ENCODE results near the gene CAMSAP1. TPM values are rescaled to one million over a fixed set of nuclear protein-coding genes. Genes with fewer than 3 reads are reported as not detected.
A peak's percentile ranks its signal among the peaks of the same experiment; 100 is the strongest.

The CAMSAP1 gene
- total and polyA plus RNA-seq, 10 donors = 2.4 to 34.3 (median 19.8) TPM

DNA sequence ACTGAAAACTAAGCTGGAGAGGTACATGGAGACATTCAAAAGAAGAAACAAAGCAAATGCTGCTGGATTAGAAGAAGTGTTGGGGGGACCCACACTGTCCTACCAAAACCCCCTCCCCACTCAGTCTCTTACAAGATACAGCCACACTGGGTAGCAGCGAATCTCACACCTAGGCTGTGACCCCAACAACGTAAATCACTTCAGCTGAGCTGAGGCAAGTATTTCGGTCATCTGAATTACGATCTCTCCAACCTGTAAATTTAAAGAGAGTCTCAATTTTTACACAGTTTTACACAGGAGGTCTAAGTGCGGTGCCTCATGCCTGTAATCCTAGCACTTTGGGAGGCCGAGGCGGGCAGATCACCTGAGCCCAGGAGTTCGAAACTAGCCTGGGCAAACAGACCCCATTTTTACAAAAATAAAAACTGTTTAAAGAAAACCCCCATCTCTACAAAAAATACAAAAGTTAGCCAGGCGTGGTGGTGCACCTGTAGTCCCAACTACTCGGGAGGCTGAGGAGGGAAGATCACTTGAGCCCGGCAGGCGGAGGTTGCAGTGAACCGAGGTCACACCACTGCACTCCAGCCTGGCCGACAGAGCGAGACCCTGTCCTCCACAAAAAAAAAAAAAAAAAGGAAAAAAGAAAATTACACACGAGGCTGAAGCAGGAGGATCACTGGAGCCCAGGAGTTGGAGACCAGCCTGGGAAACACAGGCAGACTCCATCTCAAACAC, 3.4 kb downstream of the CAMSAP1 start:
- Histone ChIP-seq H3K9me3 (no peaks in the 10 kb centered on the region), H3K4me1 (peaks cover 21 to 73% (median 49%) of the 10 kb centered on the region in 6 donors), H3K36me3 (no peaks in the 10 kb centered on the region), H3K4me3 (no peak overlapping the region), H3K27me3 (replicated peaks in 1 of 7) (no peaks in the 10 kb centered on the region), H3K27ac (peak overlapping the region in 3 of 8 donors; percentile 51 to 63 (median 58))
- 89 to 95% (median 94%) methylated on average over 16 of the region's 16 CpGs for WGBS, 5 donors
- TF ChIP-seq POLR2A (IDR thresholded peaks at IDR 0.05) (no peak), POLR2AphosphoS5 (IDR thresholded peaks at IDR 0.05) (no peak)
- TF ChIP-seq, protein P1, sequence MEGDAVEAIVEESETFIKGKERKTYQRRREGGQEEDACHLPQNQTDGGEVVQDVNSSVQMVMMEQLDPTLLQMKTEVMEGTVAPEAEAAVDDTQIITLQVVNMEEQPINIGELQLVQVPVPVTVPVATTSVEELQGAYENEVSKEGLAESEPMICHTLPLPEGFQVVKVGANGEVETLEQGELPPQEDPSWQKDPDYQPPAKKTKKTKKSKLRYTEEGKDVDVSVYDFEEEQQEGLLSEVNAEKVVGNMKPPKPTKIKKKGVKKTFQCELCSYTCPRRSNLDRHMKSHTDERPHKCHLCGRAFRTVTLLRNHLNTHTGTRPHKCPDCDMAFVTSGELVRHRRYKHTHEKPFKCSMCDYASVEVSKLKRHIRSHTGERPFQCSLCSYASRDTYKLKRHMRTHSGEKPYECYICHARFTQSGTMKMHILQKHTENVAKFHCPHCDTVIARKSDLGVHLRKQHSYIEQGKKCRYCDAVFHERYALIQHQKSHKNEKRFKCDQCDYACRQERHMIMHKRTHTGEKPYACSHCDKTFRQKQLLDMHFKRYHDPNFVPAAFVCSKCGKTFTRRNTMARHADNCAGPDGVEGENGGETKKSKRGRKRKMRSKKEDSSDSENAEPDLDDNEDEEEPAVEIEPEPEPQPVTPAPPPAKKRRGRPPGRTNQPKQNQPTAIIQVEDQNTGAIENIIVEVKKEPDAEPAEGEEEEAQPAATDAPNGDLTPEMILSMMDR (IDR thresholded peaks at IDR 0.05 in 8 of 11, conservative IDR thresholded peaks at IDR 0.05 in 3 of 11) = no peak
- peak; percentile 57 for DNase-seq
- intact Hi-C loops (cut with DNase I; ENCODE audit: low total_unique reads) = no loop called here

DNA sequence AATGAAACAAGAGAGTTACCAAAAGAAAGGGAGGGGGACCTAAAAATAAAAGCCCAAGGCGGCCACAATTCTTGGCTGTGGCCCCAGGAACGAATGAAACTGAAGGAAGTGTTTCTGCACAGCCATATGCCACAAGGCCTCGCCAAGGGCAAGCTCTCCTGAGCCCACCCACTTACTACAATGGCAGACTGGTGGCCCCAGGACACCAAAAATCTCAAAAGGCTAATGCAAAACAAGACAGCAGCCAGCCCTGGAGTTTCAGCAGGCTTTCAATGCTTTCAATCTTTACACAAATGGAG, 4.0 kb downstream of the CAMSAP1 start:
- Histone ChIP-seq H3K4me3 (no peak overlapping the region), H3K36me3 (no peaks in the 10 kb centered on the region), H3K27me3 (replicated peaks in 1 of 7) (no peaks in the 10 kb centered on the region), H3K27ac (peak overlapping the region in 4 of 8 donors; percentile 36 to 63 (median 54)), H3K4me1 (peaks cover 15 to 69% (median 43%) of the 10 kb centered on the region in 6 donors), H3K9me3 (no peaks in the 10 kb centered on the region)
- WGBS, 5 donors = 43 to 67% (median 54%) methylated on average over 3 of the region's 3 CpGs
- intact Hi-C loops (cut with DNase I; ENCODE audit: low total_unique reads) = no loop called here
- no peak for TF ChIP-seq POLR2A (IDR thresholded peaks at IDR 0.05)
- TF ChIP-seq POLR2AphosphoS5 (IDR thresholded peaks at IDR 0.05) = no peak
- TF ChIP-seq, protein P1 (IDR thresholded peaks at IDR 0.05 in 8 of 11, conservative IDR thresholded peaks at IDR 0.05 in 3 of 11) = no peak
- DNase-seq = no peak

DNA sequence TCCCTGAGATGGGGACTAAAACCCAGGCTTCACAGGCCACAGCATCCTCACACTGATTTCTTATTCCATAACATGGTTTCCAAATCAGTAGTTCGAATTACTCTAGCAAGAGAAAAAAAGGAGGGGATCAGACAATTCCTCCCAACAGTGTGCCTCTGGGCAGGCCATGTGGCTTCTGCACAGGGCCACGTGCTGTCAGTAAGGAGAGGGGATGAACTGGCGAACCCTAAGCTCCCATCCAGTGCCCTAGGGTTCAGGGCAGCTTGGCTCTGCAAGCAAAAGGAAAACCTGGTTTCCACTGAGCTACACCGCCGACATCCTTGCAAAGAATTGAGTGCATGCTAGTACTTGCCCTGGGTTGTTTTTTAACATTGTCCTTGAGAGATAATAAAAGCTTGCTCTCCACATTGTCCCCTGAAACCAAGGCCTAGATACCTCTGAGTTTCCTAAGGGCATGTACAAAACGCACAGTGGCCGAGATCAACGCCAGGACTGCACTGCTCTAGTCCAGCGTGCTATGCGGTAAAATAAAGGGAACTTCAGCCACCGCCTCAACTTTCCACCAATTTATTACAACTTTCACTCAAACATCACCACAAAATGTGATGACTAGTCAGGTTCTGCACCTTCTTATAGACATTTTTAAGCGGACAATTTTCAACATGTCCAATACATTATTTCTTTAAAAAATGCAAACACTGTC, 4.5 kb downstream of the CAMSAP1 start:
- peak; percentile 54 for DNase-seq
- no peak overlapping the region for H3K4me3 ChIP-seq
- TF ChIP-seq POLR2AphosphoS5 (IDR thresholded peaks at IDR 0.05) (no peak), POLR2A (IDR thresholded peaks at IDR 0.05) (no peak)
- TF ChIP-seq, protein P1 (IDR thresholded peaks at IDR 0.05 in 8 of 11, conservative IDR thresholded peaks at IDR 0.05 in 3 of 11) = no peak
- no peaks in the 10 kb centered on the region for H3K9me3 ChIP-seq
- peaks cover 13 to 64% (median 39%) of the 10 kb centered on the region in 6 donors for H3K4me1 ChIP-seq
- H3K27ac ChIP-seq = peak overlapping the region in 5 of 8 donors; percentile 35 to 63 (median 51)
- intact Hi-C loops (cut with DNase I; ENCODE audit: low total_unique reads) = no loop called here
- H3K36me3 ChIP-seq = no peaks in the 10 kb centered on the region
- no peaks in the 10 kb centered on the region for H3K27me3 ChIP-seq (replicated peaks in 1 of 7)
- WGBS, 5 donors = 72 to 82% (median 80%) methylated on average over 12 of the region's 12 CpGs

DNA sequence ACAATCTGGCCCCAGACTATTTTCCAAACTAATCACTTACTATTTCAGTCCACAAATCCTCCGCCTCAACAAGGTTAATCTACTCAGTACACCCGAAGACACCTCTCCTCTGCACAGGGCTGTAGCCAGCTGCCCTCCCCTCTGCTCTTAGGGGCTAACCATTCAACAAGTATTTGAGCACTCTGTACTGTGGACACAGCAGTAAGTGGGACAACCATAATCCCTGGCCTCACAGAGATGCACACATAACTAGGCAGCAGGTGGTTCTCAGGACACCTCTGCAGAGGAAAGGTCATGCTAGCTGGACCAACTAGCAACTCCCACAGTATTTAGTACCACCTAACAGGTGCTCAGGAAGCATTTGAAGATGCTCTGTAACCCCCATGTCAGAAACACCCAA, 5.5 kb downstream of the CAMSAP1 start:
- intact Hi-C loops (cut with DNase I; ENCODE audit: low total_unique reads) = no loop called here
- peaks cover 13 to 66% (median 39%) of the 10 kb centered on the region in 6 donors for H3K4me1 ChIP-seq
- DNase-seq = no peak

More for the DNA sequence above, 5.5 kb downstream of the CAMSAP1 start:
- Histone ChIP-seq H3K9me3 (no peaks in the 10 kb centered on the region), H3K36me3 (no peaks in the 10 kb centered on the region), H3K4me3 (no peak overlapping the region), H3K27me3 (replicated peaks in 1 of 7) (no peaks in the 10 kb centered on the region), H3K27ac (peak overlapping the region in 3 of 8 donors; percentile 35 to 58 (median 48))
- no peak for TF ChIP-seq POLR2A (IDR thresholded peaks at IDR 0.05)
- TF ChIP-seq POLR2AphosphoS5 (IDR thresholded peaks at IDR 0.05) = no peak
- TF ChIP-seq, protein P1 (IDR thresholded peaks at IDR 0.05 in 8 of 11, conservative IDR thresholded peaks at IDR 0.05 in 3 of 11) = no peak
- WGBS, 5 donors = 91 to 100% (median 97%) methylated on average over 2 of the region's 2 CpGs
